Kidney glomerular epithelial cell (primary cell): ENCODE measurements around the gene CEP192.
"Not testable (repeated sequence)": the region's sequence is repeated elsewhere in the genome, so short reads cannot be mapped to it uniquely, and the experiment has no call there.

Source experiments
- DNase-seq: peaks from one replicate; lab custom pipeline; 2025; lab: John Stamatoyannopoulos, UW

Gene CEP192, protein sequence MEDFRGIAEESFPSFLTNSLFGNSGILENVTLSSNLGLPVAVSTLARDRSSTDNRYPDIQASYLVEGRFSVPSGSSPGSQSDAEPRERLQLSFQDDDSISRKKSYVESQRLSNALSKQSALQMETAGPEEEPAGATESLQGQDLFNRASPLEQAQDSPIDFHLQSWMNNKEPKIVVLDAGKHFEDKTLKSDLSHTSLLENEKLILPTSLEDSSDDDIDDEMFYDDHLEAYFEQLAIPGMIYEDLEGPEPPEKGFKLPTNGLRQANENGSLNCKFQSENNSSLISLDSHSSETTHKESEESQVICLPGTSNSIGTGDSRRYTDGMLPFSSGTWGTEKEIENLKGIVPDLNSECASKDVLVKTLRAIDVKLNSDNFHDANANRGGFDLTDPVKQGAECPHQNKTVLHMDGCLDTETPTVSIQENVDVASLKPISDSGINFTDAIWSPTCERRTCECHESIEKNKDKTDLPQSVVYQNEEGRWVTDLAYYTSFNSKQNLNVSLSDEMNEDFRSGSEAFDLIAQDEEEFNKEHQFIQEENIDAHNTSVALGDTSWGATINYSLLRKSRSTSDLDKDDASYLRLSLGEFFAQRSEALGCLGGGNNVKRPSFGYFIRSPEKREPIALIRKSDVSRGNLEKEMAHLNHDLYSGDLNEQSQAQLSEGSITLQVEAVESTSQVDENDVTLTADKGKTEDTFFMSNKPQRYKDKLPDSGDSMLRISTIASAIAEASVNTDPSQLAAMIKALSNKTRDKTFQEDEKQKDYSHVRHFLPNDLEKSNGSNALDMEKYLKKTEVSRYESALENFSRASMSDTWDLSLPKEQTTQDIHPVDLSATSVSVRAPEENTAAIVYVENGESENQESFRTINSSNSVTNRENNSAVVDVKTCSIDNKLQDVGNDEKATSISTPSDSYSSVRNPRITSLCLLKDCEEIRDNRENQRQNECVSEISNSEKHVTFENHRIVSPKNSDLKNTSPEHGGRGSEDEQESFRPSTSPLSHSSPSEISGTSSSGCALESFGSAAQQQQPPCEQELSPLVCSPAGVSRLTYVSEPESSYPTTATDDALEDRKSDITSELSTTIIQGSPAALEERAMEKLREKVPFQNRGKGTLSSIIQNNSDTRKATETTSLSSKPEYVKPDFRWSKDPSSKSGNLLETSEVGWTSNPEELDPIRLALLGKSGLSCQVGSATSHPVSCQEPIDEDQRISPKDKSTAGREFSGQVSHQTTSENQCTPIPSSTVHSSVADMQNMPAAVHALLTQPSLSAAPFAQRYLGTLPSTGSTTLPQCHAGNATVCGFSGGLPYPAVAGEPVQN (N-terminal part only)

DNA sequence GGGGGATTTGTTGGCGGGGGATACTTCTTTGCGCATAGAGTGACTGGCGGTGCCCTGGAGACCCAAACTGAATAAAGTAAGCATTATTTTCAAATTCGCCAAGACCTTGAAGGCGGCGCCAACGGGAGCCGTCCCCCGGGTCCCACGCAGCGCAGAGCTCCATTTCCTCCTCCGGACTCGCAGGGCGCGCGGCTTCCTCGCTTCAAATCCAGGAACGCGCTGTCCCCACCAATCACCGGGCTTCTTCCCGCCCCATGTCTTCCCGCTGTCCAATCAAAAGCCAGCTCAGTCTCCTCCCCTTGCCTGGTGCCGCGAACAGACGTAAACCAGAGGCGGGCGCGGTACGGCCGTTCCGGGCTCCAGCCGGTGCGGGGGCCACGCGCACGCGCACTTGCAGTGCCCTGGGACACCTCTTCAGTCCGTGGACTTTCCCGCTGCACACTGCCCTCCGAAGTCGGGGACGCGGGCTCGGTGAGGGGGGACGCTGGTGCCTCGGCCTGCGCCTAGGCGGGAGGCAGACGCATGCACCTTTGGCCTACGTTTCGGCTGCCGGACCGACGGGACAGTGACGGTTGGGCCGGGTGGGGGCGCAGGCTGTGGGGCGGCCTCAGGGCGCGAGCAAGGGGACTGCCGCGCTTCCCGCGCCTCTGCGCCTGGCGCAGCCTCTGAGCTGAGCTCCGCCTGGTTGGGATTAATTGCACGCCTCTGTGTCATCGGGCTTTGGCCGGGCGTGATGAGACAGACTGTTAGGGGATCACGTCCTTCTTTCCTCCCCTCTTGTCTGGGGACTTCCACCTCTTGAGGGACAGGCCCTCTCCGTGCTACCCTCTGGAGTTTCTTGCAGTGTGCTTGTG, at the start of gene CEP192:
TSS of gene CEP192 (plus strand) at position 396 of the 854 bp plus-strand sequence. CDS start 8,063 bp downstream, outside the sequence.
- peak; percentile 96 for DNase-seq

DNA sequence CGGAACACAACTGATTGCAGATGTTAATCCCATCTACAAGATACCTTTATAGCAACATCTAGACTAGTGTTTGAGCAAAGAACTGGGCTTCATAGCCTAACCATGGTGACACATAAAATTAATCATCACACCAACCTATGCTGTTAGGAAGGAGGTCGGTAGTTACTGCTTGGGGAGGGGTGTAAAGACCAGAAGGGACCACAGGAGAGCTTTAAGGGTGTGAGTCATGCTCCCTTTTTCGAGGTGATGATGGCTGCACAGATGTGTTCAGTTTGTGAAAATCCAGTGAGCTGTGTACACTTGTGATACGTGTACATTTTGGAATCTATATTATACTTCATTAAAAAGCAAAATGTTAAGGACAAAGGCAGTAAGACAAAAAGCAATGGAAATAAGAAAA, 47.9 kb upstream of the CEP192 start:
- DNase-seq: no peak

DNA sequence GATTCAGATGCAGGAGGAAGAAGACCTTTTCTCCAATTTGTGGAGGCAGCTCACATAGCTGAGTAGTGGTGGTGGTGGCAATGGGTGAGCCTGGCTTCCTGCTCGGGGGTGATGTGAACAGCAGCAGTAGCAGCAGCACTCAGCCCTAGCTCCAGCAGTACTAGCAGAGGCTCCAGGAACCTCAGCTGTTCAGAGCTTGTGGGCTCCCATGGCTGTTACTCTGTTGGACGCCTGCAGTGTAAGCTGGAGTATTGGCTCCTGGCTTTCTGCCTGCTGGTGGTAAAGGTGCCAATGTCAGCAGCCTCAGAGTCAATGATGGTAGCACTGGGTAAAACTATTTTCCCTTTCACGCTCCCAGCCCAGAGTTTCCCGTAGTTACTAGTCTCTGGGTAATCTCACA, 46.5 kb upstream of the CEP192 start:
- no peak for DNase-seq

DNA sequence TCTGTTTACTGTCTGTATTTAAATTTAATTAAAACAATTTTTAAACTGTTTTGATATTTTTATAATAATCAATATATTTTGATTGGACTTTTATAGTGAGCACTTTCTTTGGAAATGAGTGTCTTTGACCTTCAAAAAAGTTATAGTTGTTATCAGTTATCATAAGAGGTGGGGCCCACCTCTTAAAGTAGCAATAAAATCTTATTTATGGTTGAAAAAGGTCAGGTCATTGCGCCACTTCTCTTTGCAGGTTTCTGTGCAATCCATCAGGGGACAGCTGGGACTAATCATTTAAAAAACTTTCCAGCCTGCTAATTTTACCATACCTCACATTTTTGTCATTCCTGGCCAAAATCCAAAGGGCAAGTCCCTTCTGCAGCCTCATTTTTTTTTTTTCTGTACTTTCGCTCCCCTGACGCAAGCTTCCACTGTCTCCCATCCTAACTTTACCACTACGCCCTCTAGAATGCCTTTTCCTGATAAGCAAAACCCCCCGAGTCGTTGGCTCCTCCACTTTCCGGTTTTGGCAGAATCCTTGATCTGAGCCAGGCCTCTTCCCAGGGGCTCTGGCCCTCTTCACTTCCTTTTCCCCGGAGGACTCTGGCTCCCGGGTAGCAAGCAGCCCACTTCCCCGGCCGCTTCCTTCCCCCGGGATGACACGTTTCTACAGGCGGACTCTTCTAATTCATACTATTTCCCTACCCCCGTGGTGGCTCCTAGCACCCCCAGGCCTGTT, 44.4 kb upstream of the CEP192 start:
- DNase-seq: peak; percentile 73

DNA sequence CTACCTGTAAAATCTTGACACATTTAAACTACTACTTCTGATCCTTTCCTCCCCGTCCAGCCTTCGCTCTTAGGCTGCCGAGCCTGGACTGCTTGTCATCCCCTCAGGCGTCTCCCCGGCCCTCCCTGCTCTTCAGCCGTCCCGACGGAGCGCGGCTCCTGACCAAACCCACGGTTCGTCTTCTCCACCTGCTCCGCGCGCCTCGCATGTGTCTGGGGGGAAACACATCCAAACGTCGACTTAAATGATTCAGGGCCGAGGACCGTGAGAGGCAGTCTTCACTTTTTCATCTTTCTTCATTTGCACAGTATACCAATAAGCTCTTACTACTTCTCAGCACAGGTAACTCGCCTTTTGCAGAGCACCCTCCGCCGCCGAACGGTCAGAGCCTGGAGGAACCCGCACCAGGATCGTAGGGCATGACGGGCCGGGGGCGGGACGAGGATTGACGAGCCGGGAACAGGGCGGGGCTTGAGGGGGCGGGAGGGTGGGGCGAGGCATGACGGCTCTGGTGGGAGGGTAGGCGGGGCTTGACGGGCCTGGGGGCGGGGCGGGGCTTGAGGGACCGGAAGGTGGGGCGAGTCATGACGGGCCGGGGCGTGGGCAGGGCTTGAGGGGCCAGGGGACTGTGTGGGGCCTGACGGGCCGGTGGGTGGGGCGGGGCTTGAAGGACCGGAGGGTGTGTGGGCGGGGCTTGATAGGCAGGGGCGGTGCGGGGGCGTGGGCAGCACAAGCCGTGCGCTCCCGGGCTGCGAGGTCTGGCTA, 43.7 kb upstream of the CEP192 start, which contains the start of gene SEH1L:
TSS of gene SEH1L (plus strand) at position 727 of the 765 bp plus-strand sequence. CDS start 111 bp downstream, outside the sequence.
- DNase-seq: peak; percentile 88

DNA sequence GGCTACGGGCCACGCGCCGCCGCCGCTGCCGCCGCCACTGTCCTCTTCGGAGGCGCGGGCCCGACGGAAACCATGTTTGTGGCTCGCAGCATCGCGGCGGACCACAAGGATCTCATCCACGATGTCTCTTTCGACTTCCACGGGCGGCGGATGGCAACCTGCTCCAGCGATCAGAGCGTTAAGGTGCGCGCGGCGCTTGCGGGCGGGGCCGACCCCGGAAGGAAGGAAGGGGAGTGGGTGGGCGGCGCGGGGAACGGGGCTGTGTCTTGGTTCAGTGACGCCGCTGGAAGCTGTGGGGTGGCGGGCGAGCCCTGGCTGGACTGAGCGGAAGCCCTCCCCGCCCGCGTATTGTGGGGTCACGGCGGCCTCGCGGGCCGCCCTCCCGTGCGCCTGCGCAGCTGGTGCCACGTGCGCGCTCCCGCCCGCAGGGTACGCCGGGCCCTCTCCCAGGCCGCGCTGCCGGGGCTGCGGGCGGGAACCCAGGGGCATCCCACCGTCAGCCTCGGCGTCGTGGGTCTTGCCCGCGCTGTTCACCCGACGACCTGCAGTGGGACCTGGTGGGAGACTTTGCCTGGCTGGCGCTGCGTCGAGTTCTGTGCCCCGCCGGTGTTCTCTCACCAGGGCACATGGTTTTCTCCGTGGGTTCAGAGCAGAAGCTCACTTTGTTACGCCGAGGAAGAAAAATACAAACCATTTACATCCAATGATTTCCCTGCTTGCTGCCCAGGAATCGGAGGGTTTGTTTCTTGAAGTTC, 42.9 kb upstream of the CEP192 start:
- DNase-seq: peak; percentile 72

DNA sequence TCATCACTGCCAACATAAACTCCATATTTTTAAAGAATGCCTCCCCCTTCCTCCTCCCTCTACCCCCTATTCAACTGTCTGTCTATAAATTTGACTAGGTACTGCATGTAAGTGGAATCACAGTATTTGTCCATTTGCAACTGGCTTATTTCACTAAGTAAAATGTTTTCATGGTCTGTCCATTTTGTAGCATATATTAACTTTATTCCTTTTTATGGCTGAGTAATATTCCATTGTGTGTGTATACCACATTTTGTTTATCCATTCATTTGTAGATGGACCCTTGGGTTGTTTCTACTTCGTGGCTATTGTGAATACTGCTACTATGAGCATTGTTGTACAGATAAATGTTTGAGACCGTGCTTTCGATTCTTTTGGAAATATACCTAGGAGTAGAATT, 32.7 kb upstream of the CEP192 start:
- DNase-seq: no peak

DNA sequence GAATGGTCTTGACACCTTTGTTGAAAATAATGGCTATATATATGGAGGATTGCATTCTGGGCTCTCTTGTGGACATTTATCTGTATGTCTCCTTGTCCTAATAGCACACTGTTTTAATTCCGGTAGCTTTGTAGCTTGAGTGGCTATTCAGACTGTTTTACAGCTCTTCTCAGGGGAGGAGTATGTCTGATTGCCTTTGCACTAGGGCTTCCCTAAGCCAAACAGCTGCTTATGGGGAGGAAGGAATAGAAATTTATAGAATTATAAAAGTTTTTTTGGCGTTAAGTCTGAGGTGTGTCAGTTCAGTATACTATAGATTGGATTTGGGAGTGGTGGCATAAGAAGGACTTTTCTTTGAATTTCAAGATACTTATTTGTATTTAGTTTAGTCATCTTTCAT, 30.8 kb upstream of the CEP192 start:
- no peak for DNase-seq

DNA sequence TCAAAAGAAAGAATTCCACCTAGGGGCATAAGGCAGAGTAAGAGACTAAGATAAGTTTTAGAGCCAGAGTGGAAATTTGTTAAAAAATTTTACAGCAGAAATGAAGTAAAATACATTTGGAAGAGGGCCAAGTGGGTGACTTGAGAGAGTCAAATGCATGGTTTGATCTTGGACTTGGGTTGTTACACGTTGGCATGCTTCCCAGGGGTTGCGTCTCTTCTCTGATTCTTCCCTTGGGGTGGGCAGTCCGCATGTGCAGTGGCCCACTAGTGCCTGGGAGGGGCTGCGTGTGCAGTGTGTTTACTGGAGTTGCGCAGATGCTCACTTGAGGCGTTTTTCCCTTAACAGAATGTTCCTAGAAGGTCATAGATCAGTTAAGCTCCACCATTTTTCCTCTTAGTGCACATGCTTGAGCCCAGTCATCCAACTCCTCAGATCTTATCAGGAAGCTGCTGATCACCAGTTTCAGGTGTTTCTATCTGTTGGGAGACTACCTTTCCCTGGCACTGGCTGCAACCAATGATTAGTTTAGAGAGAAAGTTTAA, 30.2 kb upstream of the CEP192 start:
- no peak for DNase-seq

DNA sequence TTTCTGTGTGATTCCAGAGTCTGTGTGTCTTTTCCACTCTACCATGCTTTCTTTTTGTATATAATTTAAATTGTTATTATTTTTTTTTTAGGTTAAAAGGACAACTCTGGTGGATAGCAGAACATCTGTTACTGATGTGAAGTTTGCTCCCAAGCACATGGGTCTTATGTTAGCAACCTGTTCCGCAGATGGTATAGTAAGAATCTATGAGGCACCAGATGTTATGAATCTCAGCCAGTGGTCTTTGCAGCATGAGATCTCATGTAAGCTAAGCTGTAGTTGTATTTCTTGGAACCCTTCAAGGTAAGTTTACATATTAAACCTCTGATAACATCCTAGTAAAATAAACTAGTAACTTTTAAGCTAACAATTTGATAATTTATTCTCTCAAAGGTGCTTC, 28.1 kb upstream of the CEP192 start:
- no peak for DNase-seq

DNA sequence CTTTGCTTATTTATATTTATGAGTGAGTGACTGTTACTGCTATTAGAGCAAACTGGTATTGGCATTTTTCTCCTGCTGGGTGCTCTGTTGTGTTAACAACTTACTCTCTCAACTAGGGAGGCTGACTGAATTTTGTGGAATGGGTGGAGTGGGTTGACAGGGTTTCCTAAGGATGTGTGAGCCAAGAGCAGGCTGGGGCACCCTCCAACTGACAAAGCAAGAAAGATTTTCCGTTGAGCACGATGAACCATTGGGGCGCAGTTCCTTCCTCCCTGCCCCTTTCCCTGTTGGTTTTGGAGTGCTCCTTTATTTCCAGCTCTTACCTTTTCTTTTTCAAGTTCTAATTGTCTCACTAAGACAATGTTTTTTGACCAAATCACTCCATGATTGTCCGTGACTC, 23.0 kb upstream of the CEP192 start:
- DNase-seq: no peak

DNA sequence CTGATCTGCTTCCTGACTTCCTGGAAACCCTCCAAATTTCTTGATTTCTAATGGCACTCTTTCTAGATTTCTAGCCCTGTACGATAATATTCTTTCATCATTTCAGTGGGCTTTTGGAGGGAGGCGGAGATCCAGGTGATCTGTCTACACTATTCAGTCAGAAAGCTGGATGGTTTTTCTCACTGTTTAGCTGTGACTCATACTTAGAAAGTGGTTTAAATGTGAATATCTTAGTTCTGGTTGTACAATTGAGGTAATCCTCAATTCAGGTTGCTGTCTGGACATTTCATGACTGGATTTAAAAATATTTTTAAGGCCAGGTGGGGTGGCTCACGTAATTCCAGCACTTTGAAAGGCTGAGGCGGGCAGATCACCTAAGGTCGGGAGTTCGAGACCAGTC, 22.5 kb upstream of the CEP192 start:
- DNase-seq: no peak

DNA sequence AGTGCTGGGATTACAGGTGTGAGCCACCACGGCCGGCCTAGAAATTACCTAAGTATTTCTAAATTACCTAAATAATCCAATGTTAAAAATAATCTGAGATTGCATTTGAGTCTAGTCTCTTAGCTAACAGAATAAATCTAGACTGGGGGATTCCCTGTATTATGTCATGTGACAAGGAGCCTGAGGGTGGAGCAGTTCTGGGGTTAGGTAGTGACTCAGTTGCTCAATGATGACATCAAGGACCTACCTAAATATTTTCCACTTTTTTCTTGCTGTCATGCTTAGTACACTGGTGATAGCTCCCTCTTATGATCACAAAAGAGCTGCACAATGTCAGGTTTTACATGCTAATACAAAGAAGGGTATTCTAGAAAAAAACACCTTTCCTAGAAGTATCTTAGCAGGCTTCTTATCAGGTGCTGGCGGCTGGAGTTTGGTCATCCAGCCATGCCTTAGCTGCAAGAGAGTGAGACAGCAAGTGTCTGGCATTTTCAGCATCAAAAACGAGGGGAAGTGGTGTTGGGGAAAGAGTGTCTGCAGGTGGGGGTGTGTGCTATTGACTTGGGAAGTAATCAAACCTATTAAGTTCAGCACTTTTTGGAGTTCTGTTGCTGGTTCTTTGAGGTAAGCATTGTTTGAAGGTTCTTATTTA, 17.5 kb upstream of the CEP192 start:
- DNase-seq: no peak

DNA sequence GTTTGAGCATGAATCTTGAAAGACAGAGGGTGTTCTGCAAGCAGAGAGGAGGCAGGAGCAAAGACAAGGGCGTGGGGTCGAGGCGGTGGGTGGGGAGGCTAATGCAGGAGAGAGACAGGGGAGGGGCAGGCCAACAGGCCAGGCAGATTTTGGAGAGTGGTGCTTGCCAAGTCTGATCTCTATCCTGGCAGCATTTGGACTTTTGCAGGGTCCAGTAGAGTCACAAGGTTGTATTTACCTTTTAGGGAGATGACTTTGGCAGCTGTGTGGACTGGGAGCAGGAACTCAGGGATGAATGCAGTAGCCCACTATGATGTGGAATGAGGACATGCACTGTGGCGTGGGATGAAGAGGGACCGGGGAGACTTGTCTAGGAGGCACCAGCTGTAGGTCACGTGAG, 15.7 kb upstream of the CEP192 start:
- no peak for DNase-seq

DNA sequence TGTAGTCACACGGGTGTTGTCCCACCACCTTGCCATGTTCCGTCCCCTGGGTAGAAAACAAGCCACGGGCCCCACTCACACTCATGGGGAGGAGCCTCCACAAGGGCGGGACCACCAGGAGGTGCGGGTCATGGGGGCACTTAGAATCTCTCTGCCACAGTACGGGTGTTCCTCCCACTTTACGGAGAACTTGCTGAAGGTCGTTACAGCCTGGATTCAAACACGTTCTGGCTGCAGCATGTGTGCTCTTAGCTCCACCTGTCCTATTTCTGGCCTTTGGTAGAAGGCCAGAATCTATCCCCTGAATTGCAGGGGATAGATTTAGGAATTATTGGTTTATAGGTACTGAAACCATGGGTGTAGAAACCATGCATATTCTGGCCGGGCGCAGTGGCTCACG, 14.9 kb upstream of the CEP192 start:
- no peak for DNase-seq

DNA sequence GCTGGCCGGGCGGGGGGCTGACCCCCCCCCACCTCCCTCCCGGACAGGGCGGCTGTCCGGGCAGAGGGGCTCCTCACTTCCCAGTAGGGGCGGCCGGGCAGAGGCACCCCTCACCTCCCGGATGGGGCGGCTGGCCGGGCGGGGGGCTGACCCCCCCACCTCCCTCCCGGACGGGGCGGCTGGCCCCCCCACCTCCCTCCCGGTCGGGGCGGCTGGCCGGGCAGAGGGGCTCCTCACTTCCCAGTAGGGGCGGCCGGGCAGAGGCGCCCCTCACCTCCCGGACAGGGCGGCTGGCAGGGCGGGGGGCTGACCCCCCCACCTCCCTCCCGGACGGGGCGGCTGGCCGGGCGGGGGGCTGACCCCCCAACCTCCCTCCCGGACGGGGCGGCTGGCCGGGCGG, 11.1 kb upstream of the CEP192 start:
- not testable (repeated sequence) for DNase-seq

DNA sequence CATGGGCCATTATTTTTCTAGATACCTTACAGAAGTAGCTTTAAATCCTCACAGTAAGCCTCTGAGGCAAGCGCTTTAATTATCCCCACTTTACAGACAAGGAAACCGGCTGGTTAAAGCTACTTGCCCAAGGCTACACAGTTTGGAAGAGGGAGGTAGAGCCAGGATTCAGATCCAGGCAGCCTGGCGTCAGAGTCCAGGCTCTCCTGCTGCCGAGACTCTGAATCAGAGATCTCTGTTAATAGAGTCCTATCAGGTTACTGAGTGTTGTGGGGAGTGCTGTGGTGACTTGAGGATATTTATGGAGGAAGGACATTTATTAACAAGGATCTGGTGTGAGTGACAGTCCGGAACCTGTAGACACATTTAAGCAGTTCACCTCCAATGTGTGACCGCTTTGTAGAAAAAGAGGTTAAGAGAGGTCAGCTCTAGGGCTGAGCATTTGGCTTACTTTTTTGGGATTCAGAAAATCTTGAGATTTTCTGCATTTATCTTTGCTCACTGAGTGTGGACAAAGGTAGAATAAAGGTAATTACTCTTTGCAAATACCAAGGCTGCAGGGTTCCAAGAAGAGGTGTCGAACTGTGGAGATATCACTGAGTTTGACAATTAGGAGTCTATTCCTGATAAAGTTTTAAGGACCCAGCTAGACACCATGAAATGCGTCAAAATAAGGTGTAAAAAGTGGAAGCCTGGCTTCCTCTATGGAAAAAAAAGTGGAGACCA, 1.6 kb upstream of the CEP192 start:
- no peak for DNase-seq
